ENCODE results near the gene C1QTNF12.

- TF ChIP-seq CTCF (IDR thresholded peaks at IDR 0.05; ENCODE audit: low read length) (no peak), EZH2 (IDR thresholded peaks at IDR 0.05; ENCODE audit: borderline replicate concordance, low read length) (no peak)
These were observed 40.6 kb downstream of the C1QTNF12 start for GRCh38 chr1:1205769-1206375.

Data from OCI-LY1 (cell line).